H1 (cell line): ENCODE measurements around the gene CCNK.

ENCODE experiments used
- RFX5 ChIP-seq: IDR thresholded peaks from 2 replicates; pipeline ENCODE4 v1.6.1; 2011; ENCODE audit warnings: low read depth, low read length, improper control_type of control experiment, borderline replicate concordance
- SIX5 ChIP-seq: IDR thresholded peaks from 2 replicates; pipeline ENCODE4 v1.6.1; 2011; ENCODE audit warnings: mild to moderate bottlenecking, low read depth, low read length
- TCF12 ChIP-seq: IDR thresholded peaks from 2 replicates; pipeline ENCODE4 v1.6.1; 2011; ENCODE audit warnings: low read depth, mild to moderate bottlenecking, low read length
- TF ChIP-seq, protein P1 (sequence below), 3 experiments: IDR thresholded peaks; 1 replicate in 2 of 3; 2 replicates in 1 of 3; pipeline versions ENCODE4 v1.5.1 to v1.6.1; 2011; ENCODE audit warnings: low read length in 3 of 3, mild to moderate bottlenecking in 3 of 3, inconsistent platforms in 2 of 3, low read depth in 1 of 3, moderate library complexity in 1 of 3; ENCODE audit not compliant: insufficient read depth in 1 of 3; ENCODE audit errors: control extremely low read depth in 1 of 3

DNA sequence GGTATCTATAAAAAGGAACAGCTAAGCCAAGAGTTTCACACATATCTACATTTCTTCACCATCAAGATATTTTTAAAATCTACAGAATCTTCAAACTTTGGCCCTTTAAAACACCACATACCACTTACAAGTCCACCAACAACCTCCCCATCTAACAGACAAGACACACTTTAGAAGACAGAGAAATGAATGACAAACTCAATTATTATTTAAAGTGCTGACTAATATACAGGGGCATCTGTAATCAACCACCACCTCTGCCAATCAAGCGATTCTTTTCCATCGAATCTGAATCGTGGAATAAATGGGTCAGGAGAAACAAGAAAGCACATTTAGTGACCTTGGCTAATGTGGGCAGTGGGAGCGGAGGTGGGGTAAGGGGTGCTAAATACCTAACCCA lies 8.3 kb upstream of the CCNK start:
- TF ChIP-seq SIX5 (no peak), TCF12 (no peak), RFX5 (no peak)
- TF ChIP-seq, protein P1, sequence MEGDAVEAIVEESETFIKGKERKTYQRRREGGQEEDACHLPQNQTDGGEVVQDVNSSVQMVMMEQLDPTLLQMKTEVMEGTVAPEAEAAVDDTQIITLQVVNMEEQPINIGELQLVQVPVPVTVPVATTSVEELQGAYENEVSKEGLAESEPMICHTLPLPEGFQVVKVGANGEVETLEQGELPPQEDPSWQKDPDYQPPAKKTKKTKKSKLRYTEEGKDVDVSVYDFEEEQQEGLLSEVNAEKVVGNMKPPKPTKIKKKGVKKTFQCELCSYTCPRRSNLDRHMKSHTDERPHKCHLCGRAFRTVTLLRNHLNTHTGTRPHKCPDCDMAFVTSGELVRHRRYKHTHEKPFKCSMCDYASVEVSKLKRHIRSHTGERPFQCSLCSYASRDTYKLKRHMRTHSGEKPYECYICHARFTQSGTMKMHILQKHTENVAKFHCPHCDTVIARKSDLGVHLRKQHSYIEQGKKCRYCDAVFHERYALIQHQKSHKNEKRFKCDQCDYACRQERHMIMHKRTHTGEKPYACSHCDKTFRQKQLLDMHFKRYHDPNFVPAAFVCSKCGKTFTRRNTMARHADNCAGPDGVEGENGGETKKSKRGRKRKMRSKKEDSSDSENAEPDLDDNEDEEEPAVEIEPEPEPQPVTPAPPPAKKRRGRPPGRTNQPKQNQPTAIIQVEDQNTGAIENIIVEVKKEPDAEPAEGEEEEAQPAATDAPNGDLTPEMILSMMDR (IDR thresholded peaks at IDR 0.05; ENCODE audit: control extremely low read depth in 1 of 3, insufficient read depth in 1 of 3, low read depth in 1 of 3, low read length in 3 of 3) = no peak
